ENCODE results near the gene PRPS1L1. TPM values are rescaled to one million over a fixed set of nuclear protein-coding genes. Genes with fewer than 3 reads are reported as not detected.

PRPS1L1 gene
- polyA plus RNA-seq, 3 donors = not detected

DNA sequence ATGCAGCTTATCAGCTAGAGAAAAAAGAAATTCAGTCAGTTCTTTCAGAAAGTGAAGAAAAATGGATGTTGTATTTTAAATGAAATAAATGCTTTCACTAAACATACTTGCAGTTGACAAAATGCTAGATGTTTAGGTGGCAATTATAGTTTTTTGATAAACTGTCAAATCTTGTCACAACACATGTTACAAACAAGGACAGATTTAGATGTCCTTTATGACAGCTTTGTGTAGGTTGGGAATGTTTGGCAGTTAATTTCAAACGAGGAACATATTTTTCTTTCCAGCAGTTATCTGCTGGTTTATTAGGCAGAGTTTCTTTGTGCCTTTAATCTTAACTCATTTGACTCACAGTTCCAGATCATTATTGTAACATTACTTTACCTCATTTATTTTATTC is 3.1 kb upstream of the PRPS1L1 start:
- Histone ChIP-seq H3K4me3 (replicated peaks in 1 of 3; ENCODE audit: low read depth in 2 of 3, low read length in 3 of 3) (no peak overlapping the region), H3K9me3 (replicated peaks in 1 of 2; ENCODE audit: control insufficient read depth in 1 of 2, insufficient read depth in 1 of 2, low read length in 2 of 2) (peaks cover 0 to 4% of the 10 kb centered on the region in 2 donors), H3K36me3 (replicated peaks in 1 of 2; ENCODE audit: control insufficient read depth in 1 of 2, insufficient read depth in 2 of 2, low read length in 2 of 2) (no peaks in the 10 kb centered on the region), H3K4me2 (replicated peaks; ENCODE audit: extremely low read depth, low read length, poor library complexity, severe bottlenecking) (no peak overlapping the region), H3K9ac (ENCODE audit: insufficient read depth, low read length, poor library complexity, severe bottlenecking) (no peak overlapping the region), H2AFZ (ENCODE audit: insufficient read depth, low read depth, low read length, poor library complexity, severe bottlenecking) (no peak overlapping the region), H4K20me1 (ENCODE audit: insufficient read depth, low read length) (no peaks in the 10 kb centered on the region), H3K79me2 (ENCODE audit: insufficient read depth, low read length) (no peaks in the 10 kb centered on the region), H3K4me1 (ENCODE audit: control insufficient read depth in 1 of 2, insufficient read depth in 2 of 2, low read length in 2 of 2) (no peaks in the 10 kb centered on the region), H3K27ac (ENCODE audit: low read depth in 1 of 2, low read length in 2 of 2) (no peak overlapping the region), H3K27me3 (ENCODE audit: control insufficient read depth in 2 of 2, insufficient read depth in 2 of 2, low read length in 2 of 2) (no peaks in the 10 kb centered on the region)
- H3K27ac Mint-ChIP-seq = no peak overlapping the region
- no peaks in the 10 kb centered on the region for H3K27me3 Mint-ChIP-seq (ENCODE audit: low read depth in 3 of 3)
- H3K4me3 Mint-ChIP-seq = no peak overlapping the region
- TF ChIP-seq, protein P1, sequence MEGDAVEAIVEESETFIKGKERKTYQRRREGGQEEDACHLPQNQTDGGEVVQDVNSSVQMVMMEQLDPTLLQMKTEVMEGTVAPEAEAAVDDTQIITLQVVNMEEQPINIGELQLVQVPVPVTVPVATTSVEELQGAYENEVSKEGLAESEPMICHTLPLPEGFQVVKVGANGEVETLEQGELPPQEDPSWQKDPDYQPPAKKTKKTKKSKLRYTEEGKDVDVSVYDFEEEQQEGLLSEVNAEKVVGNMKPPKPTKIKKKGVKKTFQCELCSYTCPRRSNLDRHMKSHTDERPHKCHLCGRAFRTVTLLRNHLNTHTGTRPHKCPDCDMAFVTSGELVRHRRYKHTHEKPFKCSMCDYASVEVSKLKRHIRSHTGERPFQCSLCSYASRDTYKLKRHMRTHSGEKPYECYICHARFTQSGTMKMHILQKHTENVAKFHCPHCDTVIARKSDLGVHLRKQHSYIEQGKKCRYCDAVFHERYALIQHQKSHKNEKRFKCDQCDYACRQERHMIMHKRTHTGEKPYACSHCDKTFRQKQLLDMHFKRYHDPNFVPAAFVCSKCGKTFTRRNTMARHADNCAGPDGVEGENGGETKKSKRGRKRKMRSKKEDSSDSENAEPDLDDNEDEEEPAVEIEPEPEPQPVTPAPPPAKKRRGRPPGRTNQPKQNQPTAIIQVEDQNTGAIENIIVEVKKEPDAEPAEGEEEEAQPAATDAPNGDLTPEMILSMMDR (IDR thresholded peaks at IDR 0.05) = no peak
- no peak for DNase-seq
- WGBS (ENCODE audit: insufficient coverage) = no CpG with 5 or more reads among the region's 1 CpG
- H3K36me3 Mint-ChIP-seq = no peaks in the 10 kb centered on the region
- intact Hi-C loops (cut with micrococcal nuclease) = no loop called here
- H3K4me1 Mint-ChIP-seq = no peaks in the 10 kb centered on the region
- peaks cover 0 to 5% (median 3%) of the 10 kb centered on the region in 7 donors for H3K9me3 Mint-ChIP-seq

DNA sequence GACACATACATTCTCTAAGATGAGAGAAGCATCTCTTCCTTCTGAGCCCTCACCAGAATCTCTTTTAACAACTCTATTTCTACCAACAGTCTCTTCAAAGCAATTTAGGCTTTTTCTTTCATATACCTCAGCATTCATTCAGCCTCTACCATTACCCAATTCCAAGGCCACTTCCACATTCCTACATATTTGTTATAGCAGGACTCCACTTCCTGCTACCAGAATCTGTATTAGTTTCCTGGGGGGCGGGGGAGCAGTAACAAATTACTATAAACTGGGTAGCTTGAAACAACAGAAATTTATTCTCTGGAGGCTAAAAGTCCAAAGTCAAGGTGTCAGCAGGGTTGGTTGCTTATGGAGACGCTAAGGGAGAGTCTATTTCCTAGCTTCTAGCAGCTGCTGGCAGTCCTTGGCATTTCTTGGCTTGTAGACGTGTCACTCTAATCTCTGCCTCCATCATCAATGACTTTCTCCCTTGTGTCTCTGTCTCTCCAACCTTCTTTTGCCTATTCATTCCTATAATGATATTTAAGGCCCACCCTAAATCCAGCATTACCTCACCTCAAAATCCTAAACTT is 7.4 kb downstream of the PRPS1L1 start:
- H3K4me3 Mint-ChIP-seq = no peak overlapping the region
- H3K27me3 ChIP-seq (ENCODE audit: control insufficient read depth in 2 of 2, insufficient read depth in 2 of 2, low read length in 2 of 2) = no peaks in the 10 kb centered on the region
- no peak overlapping the region for H3K9ac ChIP-seq (ENCODE audit: insufficient read depth, low read length, poor library complexity, severe bottlenecking)
- no peak for DNase-seq
- H3K27ac Mint-ChIP-seq = no peak overlapping the region
- no peaks in the 10 kb centered on the region for H3K36me3 Mint-ChIP-seq
- no peak overlapping the region for H3K4me3 ChIP-seq (replicated peaks in 1 of 3; ENCODE audit: low read depth in 2 of 3, low read length in 3 of 3)
- H2AFZ ChIP-seq (ENCODE audit: insufficient read depth, low read depth, low read length, poor library complexity, severe bottlenecking) = no peak overlapping the region
- TF ChIP-seq, protein P1 (IDR thresholded peaks at IDR 0.05) = no peak
- no peaks in the 10 kb centered on the region for H3K79me2 ChIP-seq (ENCODE audit: insufficient read depth, low read length)
- no peak overlapping the region for H3K27ac ChIP-seq (ENCODE audit: low read depth in 1 of 2, low read length in 2 of 2)
- H3K36me3 ChIP-seq (replicated peaks in 1 of 2; ENCODE audit: control insufficient read depth in 1 of 2, insufficient read depth in 2 of 2, low read length in 2 of 2) = no peaks in the 10 kb centered on the region
- H3K27me3 Mint-ChIP-seq (ENCODE audit: low read depth in 3 of 3) = peaks cover 0 to 1% (median 0%) of the 10 kb centered on the region in 3 donors
- H3K9me3 Mint-ChIP-seq = peaks cover 0 to 7% (median 2%) of the 10 kb centered on the region in 7 donors
- intact Hi-C loops (cut with micrococcal nuclease) = no loop called here
- H3K4me1 Mint-ChIP-seq = peaks cover 11% of the 10 kb centered on the region
- 86% methylated on average over 2 of the region's 3 CpGs for WGBS (ENCODE audit: insufficient coverage)
- no peak overlapping the region for H3K4me2 ChIP-seq (replicated peaks; ENCODE audit: extremely low read depth, low read length, poor library complexity, severe bottlenecking)
- peaks cover 0 to 4% of the 10 kb centered on the region in 2 donors for H3K4me1 ChIP-seq (ENCODE audit: control insufficient read depth in 1 of 2, insufficient read depth in 2 of 2, low read length in 2 of 2)
- H3K9me3 ChIP-seq (replicated peaks in 1 of 2; ENCODE audit: control insufficient read depth in 1 of 2, insufficient read depth in 1 of 2, low read length in 2 of 2) = no peaks in the 10 kb centered on the region
- H4K20me1 ChIP-seq (ENCODE audit: insufficient read depth, low read length) = no peaks in the 10 kb centered on the region
